Inflammatory macrophage treated with lipopolysaccharide for 4 hours (primary cell): Measurements from ENCODE around the gene GABRR3.

Experiments used
- DNase-seq: peaks from one replicate; pipeline ENCODE4 v3.0.0-alpha.2; 2020

Gene GABRR3

GRCh38 chr3:97988784-97989568 is 46.1 kb downstream of the GABRR3 start:
- no peak for DNase-seq

DNA sequence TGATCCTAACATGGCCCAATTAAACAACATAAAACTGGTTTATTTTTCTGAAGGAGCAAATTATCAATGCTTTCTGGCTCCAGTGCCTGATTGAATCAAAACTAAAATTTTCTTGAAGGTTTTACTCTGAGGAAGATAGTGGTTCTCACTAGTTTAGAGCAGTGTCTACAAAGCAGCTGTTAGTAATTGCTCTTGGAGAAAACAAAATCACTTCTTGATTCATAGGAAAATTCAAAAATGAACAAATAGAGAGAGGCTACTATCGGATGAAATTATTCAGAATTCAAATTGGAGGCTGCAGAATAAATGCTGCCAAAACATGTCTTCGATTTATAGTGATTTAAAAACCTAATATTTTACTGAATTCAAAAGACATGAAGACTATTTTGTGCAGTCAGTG is 47.8 kb downstream of the GABRR3 start:
- DNase-seq = no peak

GRCh38 chr3:97983933-97984491 is 51.1 kb downstream of the GABRR3 start:
- DNase-seq = no peak

GRCh38 chr3:97981886-97982285 is 53.2 kb downstream of the GABRR3 start:
- peak; percentile 10 for DNase-seq

DNA sequence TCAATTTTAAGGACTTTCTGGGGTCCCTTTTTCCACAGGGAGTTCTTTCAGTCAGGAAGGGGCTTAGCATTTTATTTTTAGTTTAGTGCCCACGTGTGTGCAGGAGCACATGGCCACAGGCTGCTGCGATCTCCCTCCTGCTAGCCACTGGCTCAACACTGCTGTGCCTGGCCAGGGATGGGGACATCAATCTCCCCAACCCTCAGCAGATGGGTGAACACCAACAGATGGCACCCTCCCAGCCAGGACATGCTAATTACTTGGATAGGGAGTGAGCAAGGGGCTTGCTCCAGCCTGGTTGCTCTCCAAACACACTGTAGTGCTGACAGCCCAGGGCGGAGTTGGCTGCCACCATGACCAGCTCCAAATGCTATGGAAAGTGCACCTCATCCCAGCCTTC is 55.5 kb downstream of the GABRR3 start:
- DNase-seq = no peak

GRCh38 chr3:97975466-97975865 is 59.6 kb downstream of the GABRR3 start:
- DNase-seq = no peak

- DNase-seq = no peak
Measured at GRCh38 chr3:97974996-97975395, 60.1 kb downstream of the GABRR3 start.

GRCh38 chr3:97972976-97973375 is 62.1 kb downstream of the GABRR3 start:
- no peak for DNase-seq

GRCh38 chr3:97971679-97972567 is 63.2 kb downstream of the GABRR3 start, which contains the start of gene RIOX2:
Gene RIOX2 (minus strand): TSS chr3:97972431. CDS start chr3:97967593, 4,838 bp downstream.
- peak; percentile 64 for DNase-seq

DNA sequence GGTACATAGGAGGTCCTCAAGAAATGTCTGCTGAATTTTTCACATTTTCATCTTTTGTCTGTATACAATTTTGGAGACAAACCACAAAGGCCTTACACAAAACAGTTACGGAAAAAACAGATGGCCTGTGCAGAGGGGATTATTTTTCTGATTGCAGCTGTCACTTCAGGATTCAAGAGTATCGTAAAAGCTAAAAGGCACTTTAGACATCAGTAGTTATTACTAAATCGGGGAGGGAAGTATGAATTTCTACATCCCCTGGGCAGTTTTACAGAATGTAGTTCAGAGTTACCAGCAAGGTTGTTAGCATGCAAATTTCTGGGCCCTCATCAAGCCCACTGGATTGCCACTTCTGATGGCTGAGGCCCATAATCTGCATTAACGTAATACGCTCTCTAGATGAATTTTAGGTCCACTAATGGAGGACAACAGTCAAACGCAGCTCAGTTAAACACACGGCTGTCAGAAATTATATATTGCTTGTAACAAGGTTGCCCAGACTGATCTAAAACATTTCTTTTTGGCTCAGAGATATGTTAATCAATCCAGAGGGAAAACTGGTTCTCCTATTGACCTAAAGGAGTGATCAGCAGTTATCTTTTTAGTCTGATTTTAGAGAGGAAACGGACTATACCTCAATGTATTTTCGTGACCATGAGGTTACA is 64.0 kb downstream of the GABRR3 start:
- no peak for DNase-seq

DNA sequence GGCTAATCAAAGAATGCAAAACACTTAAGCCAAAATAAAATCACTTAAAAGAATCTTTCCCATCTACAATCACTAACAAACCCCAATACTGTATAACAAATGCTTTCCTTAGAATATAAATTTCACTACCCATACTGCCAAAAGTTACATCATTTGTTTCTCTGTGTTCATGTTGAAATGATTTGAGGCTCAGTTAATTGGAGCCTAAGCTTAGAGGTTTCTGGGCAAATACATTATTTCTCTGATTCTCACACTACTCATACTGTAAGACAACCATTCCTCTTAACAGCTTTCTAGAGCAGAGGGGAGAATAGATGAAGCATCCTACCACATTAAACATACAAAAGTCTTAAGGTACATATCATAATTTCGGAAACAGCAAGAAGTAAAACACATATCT is 65.0 kb downstream of the GABRR3 start:
- no peak for DNase-seq

DNA sequence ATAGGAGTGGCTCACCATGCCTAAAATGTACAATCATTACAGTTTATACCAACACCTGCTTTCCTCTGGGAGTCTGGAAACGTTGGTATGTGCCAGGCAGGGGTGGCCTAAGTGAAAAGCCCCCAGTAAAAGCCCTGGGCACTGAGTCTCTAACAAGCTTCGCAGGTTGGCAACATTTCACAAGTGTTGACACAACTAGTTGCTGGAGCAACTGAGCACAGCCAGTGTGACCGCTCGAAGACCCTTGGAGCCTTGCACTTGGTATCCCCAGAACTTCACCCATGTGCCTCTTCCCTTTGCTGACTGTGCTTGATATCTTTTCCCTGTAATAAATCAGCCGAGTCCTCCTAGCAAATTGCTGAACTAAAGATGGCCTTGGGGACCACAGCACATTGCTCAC is 65.6 kb downstream of the GABRR3 start:
- DNase-seq = no peak

DNA sequence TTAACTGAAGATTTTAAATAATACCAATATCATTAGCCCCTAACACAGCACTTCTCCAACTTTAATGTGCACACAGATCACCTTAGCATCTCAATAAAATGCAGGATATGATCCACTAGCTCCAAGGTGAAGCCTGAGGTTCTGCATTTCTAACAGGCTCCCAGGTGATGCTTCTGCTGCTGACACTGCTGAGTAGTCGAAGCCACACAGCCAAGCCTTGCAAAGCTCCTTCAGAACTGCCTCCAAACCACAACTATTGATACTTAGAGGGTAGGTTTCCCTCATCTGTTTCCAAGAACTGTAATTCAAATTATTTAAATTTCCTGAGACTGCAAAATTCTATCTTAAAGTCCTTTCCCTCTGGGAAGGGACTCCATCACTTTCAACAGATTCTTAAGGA is 66.7 kb downstream of the GABRR3 start:
- no peak for DNase-seq

GRCh38 chr3:97967966-97968365 is 67.1 kb downstream of the GABRR3 start:
- DNase-seq = no peak

GRCh38 chr3:97960993-97961766 is 73.9 kb downstream of the GABRR3 start:
- DNase-seq = no peak

GRCh38 chr3:97960551-97960950 is 74.6 kb downstream of the GABRR3 start:
- DNase-seq = no peak

GRCh38 chr3:97959872-97960271 is 75.2 kb downstream of the GABRR3 start:
- DNase-seq = no peak

DNA sequence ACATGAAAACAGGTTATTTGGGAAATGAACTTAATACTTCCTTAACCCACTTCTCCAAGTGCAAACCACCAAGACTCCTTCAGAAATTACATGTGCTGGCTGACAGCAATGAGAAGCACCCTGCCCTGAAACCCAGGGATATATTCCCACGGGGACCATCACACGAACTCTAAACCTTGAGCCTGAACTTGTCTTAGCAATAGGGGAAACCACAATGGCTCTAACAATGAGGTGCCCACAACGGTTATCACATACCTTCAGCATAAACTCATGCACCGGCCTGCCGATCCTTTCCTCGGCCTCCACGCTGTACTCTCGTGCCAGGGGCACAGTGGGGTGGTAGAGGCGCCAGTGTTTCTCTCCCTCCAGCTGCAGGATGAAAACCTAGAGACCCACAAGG is 76.3 kb downstream of the GABRR3 start:
- no peak for DNase-seq

GRCh38 chr3:97958396-97958795 is 76.7 kb downstream of the GABRR3 start:
- no peak for DNase-seq

DNA sequence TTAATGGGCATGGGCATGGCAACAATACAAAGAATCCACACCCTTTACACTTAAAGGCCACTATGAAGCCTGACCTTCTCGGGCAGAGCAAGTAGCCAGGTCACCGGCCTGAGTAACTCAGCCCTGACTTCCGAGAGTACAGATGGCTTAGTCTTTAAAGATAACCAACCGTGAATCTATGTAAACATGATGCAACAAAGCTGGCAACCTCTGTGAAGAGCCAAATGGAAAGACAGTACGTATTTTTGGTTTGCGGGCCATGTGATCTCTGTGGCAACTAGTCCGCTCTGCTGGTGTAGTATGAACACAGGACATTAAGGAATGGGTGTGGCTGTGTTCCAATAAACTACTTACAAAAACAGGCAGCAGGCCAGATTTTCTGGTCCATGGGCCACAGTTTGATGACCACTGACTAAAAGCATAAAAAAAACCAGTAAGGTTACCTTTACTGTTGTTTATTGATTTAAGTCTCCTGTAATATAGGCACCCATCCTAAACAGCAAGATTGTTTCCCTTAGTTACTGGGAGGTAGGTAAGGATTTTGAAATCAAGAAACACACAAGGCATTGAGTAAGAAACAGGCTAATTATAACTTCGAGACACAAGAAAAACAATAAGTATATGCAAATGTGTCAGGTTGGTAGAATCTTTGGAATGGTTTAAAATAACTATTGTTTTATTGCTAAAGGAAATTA is 77.4 kb downstream of the GABRR3 start:
- peak; percentile 20 for DNase-seq

DNA sequence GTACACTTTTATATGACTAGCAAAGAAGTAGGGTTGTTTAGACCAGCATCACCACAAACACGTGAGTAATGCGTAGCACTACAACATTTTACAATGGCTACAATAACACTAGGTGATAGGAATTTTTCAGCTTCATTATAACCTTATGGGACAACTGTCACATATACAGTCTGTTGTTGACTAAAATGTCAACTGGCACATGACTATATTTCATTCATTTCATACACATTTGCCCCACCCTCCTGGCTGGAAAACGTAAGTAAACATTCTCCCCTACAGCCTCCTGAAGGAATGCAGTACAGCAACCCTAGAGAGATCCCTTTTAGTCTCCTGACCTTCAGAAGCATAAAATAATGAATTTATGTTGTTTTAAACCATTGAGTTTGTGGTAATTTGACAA is 79.1 kb downstream of the GABRR3 start:
- no peak for DNase-seq
